Measurements from ENCODE around the gene DVL2.

The DVL2 gene

DNA sequence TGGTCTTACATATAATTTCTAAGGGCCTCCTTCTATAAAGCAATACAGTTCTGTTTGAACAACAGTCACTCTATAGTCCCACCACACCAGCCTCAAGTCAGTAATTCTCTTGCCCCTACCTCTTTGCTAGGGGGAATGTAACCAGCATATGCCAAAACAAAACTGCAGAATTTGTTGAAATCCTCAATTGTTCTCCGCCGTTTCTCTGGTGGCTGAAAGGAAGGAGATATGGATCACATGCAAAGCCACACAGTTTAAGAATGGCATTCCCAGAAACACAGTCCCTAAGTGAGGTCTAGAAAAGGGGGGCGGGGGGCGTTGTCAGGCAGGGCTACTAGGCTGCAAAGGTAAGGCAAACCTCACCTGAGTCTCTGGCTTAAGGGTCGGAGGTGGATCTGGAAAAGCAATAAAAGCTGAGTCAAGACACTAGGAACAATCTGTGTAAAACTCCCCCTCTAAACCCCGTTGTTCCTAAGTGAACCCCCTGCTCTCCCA lies 3.0 kb upstream of the DVL2 start:
- DNase-seq = no peak

GRCh38 chr17:7236808-7237207 lies 2.5 kb upstream of the DVL2 start:
- DNase-seq = no peak

DNA sequence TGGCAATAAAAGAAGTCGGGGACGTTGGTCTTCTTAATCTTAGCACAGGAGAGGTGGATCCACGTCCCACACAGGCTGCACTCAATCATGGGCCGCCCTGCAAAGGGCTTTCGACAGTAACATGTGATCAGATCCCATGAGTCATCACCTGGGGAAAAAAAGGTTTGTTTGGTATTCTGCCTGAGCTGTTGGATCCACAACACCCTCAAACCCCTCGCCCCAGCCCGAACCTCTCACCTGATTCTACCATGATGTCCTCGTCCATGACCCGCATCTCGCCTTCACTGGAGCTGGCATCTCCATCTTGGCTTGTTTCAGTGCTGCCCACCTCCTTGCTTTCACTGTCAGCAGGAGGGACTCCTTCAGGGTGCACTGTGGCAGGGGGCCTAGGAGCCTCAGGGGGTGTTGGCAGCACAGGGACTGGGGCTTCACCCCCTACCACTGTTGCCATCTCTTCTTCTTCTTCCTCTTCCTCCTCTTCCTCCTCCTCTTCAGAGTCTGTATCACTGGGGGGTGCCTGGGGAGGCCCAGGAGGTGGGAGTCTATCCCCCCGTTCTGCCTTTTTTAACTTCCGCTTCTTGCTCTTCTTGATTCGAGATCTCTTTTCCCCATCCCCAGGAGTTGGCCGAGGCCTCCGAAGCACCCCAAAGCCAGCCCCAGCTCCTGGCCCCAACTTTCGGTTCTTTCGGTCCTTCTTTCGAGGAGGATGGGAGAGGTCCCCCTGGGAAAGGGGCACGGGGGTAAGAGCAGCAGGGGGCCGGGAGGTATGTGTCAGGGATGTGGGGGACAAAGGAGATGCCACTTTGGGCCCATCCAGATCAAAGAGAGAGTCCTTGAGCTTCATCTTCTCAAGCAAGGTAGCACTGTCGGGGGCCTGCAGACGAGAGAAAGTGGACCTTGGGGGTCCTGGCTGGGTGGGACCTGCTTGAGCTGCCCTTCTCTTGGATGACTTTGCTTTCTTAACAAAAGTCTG lies 1.7 kb upstream of the DVL2 start:
- DNase-seq = no peak

DNA sequence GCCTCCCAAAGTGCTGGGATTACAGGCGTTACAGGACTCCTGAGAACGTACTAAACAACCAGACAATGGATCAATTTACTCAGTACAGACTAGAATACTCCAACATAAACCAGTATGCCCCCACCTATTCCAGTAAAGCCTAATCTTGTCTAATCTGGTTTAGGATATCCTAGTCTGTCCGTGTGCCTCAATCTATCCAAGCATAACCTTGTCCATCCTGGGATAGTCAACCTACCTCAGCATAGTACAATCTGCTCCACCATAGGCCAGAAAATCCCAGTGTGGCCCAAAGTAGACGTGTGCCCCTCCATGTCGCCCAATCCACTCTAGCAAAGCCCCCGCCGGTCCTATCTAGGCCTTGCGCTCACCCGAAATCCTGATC lies 625 bp downstream of the DVL2 start:
- DNase-seq = no peak

GRCh38 chr17:7232114-7232513 lies 2.2 kb downstream of the DVL2 start:
- no peak for DNase-seq

GRCh38 chr17:7229504-7229903 lies 4.8 kb downstream of the DVL2 start:
- DNase-seq = no peak

DNA sequence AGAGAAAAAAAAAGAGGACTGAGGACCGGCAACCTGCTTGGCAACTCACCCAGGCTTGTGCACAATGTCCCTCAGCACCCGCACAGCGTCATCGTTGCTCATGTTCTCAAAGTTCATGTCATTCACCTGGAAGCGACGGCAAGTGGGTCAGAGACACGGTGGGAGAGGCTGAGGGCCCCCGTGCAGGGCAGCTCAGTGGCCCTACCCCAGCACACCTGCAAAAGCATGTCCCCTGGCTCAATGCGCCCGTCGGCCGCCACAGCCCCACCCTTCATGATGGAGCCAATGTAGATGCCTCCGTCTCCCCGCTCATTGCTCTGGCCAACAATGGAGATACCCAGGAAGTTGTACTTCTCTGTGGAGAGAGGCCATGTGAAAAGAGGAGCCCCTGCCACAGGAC lies 5.4 kb downstream of the DVL2 start:
- DNase-seq = no peak

DNA sequence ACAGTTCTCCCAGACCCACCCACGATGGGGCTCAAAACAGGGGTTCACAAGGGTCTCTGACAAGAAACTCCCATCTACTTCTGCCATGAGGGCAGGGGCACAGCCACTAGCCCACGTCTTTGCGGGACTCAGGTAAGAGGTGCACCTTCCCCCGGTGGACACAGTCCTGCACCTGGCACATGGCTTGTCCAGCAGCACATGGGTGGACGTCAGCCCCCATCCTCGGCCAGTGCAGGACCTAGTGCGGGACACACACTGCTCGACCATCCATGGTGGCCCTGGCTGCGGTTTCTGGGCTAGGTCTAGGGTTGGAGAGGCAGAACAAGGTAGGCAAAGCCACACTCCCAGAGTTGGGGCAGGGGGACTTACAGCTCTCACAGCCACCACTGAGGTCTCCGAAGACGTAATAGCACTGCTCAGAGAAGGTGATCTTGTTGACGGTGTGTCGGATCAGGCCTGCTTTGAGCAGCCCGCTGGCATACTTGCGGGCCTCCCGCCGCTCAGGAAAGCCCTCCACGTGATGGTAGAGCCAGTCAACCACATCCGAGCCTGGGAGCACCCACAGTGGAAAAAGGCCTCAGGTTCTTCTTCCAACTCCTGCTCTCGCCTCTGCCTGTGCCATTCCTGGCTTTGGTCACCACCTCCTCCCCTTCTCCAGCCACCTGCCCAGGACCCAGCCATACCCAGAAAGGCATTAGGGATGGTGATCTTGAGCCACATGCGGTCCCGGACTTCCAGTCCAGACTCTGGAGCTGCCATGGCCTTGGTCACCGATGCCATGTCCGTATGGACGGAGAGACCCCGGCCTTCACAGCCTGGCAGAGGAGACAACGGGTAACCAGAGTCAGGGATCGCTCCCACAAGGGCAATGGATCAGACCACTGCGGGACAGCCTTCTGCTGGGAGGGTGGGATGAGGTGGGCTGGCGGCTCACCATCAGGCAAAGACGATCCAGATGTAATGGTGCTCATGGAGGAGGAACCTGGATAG lies 7.3 kb downstream of the DVL2 start:
- no peak for DNase-seq

DNA sequence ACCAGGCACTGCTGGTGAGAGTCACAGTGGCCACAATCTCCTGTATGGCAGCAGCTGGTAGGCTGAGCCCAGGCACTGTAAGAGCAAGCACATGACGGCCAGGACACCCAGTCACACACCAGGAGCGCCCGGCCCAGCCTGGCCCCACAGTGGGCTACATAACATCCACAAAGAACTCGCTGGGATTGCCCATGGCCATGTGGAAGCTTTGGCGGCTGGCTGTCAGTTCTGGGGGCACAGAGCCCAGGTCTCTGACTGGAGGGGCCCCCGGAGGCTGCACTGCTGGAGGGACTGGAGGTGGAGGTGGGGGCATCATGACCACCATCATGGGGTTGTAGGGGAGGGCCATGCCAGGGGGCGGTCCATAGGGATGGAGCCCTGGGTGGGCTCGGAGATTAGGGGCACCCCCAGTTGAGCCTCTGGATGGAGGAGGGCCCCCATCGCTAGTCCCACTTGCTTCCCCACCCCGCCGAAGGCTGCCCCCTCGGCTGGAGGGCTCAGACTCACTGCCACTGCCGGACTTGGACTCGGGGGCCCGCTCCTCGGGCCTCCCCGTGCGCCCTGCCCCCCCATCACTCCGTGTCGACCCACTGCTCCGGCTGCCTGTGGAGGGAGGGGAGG lies 8.5 kb downstream of the DVL2 start:
- DNase-seq = no peak

DNA sequence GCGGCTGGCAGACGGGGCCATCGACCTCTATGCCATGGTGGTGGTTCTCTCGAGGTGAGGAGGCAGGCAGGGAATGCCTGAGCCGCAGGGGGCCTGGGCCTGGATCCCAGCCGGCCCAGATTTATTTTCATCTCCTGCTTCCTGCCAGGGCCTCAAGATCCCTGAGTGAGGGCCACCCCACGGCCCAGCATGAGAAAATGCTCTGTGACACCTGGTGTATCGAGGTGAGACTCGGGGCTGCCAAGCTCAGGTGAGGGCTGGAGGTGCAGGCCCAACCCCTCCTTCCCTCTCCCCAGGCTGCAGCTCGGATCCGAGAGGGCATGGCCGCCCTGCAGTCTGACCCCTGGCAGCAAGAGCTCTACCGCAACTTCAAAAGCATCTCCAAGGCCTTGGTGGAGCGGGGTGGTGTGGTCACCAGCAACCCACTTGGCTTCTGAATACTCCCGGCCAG lies 9.6 kb downstream of the DVL2 start:
- no peak for DNase-seq

DNA sequence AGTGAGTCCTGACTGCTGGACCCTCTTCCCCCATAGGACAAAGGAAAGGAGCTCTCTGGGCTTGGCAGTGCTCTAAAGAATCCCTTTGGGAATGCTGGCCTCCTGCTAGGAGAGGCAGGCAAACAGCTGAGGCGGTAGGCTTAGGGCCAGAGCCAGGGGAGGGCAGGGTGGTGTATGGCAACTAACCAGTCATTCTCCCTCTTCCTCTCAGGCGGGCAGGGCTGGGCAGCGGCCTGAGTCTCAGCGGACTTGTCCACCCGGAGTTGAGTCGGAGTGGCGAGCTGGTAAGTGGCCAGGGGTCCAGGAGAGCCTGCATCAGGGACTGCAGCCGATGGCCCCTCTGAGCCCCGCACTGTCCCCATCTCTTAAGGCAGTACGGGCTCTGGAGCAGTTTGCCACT lies 10.2 kb downstream of the DVL2 start:
- no peak for DNase-seq

GRCh38 chr17:7223375-7223774 lies 10.9 kb downstream of the DVL2 start:
- DNase-seq = no peak

- no peak for DNase-seq
Observed at GRCh38 chr17:7222972-7223292, 11.4 kb downstream of the DVL2 start.

- DNase-seq = no peak
Observed at GRCh38 chr17:7222093-7222971, 12.0 kb downstream of the DVL2 start.

- DNase-seq = no peak
Observed at GRCh38 chr17:7221278-7222092, 12.8 kb downstream of the DVL2 start.

GRCh38 chr17:7220593-7221277 lies 13.6 kb downstream of the DVL2 start:
- peak; percentile 71 for DNase-seq

DNA sequence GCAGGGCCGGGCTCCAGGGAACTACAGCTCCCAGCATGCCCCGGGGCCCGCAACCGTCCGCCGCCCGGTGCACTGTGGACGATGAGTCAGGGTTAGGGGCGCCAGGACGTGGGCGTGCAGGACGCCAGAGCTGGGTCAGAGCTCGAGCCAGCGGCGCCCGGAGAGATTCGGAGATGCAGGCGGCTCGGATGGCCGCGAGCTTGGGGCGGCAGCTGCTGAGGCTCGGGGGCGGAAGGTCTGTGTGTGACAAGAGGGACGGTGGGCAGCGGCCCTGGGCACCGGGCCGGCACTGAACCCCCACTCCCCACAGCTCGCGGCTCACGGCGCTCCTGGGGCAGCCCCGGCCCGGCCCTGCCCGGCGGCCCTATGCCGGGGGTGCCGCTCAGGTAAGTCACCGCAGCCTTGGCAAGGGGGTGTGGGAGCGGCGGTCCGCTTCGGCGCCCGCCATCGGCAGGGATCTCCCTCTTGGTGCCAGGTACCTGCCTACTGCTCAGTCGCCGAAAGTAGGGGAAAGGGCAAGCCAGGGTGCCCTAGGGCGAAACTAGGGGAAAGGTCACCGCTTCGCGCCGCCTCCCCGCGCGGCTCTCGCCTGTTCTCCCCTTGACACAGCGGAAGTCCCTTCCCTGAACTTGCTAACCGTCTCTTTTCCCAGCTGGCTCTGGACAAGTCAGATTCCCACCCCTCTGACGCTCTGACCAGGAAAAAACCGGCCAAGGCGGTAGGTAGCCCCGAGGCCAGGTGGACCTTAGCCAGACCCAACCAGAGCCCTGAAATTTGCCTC lies 14.3 kb downstream of the DVL2 start, which contains the start of the genes ACADVL and DLG4:
Gene ACADVL (plus strand): TSS at position 127 of the 781 bp plus-strand sequence. CDS start 47 bp downstream, at position 174.
Gene DLG4 (minus strand): TSS at position 25 of the 781 bp plus-strand sequence.
- peak; percentile 81 for DNase-seq

GRCh38 chr17:7219229-7219811 lies 15.0 kb downstream of the DVL2 start:
- no peak for DNase-seq

DNA sequence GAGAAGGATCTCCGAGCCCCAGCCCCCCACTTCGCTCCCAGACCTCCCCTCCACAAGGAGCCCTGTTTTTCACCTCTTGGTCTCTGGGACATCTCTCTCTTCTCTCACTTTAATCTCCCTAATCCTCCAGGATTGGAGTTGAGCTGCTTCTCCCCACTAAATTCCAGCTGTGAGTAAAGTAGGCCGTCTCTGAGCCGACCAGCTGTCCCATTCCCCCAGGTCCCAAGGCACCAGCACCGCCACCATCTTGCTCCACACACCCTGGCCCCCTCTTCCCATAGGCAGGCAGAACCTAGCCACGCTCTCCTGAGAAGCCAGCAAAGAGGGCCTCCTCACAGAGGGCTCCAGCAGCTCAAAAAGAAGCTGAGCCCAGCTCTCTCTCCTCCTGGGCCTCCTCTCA lies 15.6 kb downstream of the DVL2 start:
- no peak for DNase-seq

Data from CD4-positive, alpha-beta T cell treated with Interleukin-17A for 1 hour (primary cell).